ENCODE measurements around the gene SSH2.

The SSH2 gene

DNA sequence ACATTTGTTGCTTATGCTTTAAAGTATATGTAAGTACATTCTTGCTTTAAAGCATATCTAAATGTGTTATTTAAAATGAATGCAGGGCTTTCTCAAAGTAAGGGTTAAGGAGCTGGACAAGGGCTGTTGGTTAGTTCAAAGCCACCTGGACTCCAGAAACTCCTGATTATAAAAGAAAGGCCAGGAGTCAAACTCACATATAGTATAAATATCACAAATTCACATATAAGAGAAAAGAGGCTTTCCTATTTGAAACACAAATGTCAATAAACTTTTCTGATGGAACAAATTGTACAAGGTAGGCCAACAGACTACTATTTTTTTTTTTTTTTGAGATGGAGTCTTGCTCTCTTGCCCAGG, 222.8 kb downstream of the SSH2 start:
- Histone ChIP-seq H3K27ac (ENCODE audit: low read depth, low read length) (peak overlapping the region; percentile 94), H3K4me3 (ENCODE audit: low read depth in 1 of 5, low read length in 5 of 5) (no peak overlapping the region), H3K9ac (ENCODE audit: low read length in 5 of 5) (no peak overlapping the region), H3K4me1 (ENCODE audit: control insufficient read depth in 5 of 5, insufficient read depth in 5 of 5, low read length in 5 of 5) (peaks cover 2 to 59% (median 49%) of the 10 kb centered on the region in 5 donors), H3K9me3 (ENCODE audit: control insufficient read depth in 5 of 5, low read length in 5 of 5) (no peaks in the 10 kb centered on the region), H3K27me3 (ENCODE audit: control insufficient read depth in 5 of 5, insufficient read depth in 4 of 5, low read length in 5 of 5) (no peaks in the 10 kb centered on the region), H3K36me3 (ENCODE audit: control insufficient read depth in 5 of 5, insufficient read depth in 5 of 5, low read length in 5 of 5) (peaks cover 0 to 6% (median 0%) of the 10 kb centered on the region in 5 donors)

DNA sequence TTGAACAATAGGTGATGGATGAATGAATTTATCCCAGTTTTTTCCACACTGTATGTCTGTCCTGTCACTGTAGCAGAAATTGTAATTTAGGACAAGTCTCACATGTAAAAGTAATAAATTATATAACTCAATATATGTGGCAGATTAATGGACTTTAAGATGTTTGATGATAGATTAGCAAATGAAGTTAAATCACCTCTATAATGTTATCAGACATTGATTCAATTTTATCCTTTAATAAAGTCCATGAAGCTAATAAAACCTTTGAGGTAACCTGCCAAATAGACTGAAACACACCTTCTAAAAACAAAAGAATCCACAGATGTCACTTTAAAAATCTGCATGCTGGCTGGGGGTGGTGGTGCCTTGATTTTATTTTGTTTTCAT, 224.0 kb downstream of the SSH2 start:
- peak overlapping the region in 1 of 5 donors; percentile 30 for H3K9ac ChIP-seq (ENCODE audit: low read length in 5 of 5)
- no peaks in the 10 kb centered on the region for H3K27me3 ChIP-seq (ENCODE audit: control insufficient read depth in 5 of 5, insufficient read depth in 4 of 5, low read length in 5 of 5)
- peaks cover 2 to 50% (median 41%) of the 10 kb centered on the region in 5 donors for H3K4me1 ChIP-seq (ENCODE audit: control insufficient read depth in 5 of 5, insufficient read depth in 5 of 5, low read length in 5 of 5)
- no peak overlapping the region for H3K4me3 ChIP-seq (ENCODE audit: low read depth in 1 of 5, low read length in 5 of 5)
- peak overlapping the region; percentile 94 for H3K27ac ChIP-seq (ENCODE audit: low read depth, low read length)
- H3K9me3 ChIP-seq (ENCODE audit: control insufficient read depth in 5 of 5, low read length in 5 of 5) = no peaks in the 10 kb centered on the region
- peaks cover 0 to 16% (median 7%) of the 10 kb centered on the region in 5 donors for H3K36me3 ChIP-seq (ENCODE audit: control insufficient read depth in 5 of 5, insufficient read depth in 5 of 5, low read length in 5 of 5)

DNA sequence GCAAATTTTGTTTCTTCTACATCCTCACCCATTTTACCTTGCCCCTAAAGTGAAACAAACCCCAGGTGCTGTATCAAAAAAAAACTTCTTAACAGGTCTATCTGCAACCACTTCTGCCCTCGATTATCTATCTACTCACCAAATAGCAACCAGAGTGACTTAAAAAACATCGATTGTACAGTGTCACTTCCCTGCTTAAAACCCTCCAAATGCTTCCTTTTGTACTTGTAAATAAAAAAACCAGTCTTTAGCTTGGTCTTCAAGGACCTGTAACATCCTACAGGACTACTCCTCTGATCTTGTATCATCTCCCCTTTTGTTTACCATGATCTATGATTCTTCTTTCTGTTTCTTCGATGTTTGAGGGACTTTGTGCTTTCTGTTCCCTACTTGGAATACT, 224.6 kb downstream of the SSH2 start:
- H3K9me3 ChIP-seq (ENCODE audit: control insufficient read depth in 5 of 5, low read length in 5 of 5) = no peaks in the 10 kb centered on the region
- peak overlapping the region; percentile 94 for H3K27ac ChIP-seq (ENCODE audit: low read depth, low read length)
- peaks cover 2 to 43% (median 35%) of the 10 kb centered on the region in 5 donors for H3K4me1 ChIP-seq (ENCODE audit: control insufficient read depth in 5 of 5, insufficient read depth in 5 of 5, low read length in 5 of 5)

DNA sequence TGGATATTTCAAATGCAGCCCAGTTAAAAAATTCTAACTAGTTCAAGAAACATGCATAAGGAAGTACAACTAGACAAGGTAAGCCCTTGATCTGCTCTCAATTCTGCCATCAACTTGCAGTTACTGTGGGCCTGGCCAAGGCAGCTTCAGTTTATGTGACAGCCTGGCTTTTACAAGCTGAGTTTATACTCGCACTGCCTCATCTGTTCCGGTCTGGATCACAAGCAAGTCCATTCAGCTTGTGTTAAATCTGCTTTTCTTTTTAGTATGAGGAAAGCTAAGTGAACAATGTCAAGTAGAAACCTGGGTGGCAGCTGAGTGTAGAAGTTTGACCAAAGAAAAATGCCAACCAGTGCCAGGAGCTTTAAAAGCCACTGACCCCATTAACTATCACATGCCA, 230.7 kb downstream of the SSH2 start:
- H3K27ac ChIP-seq (ENCODE audit: low read depth, low read length) = peak overlapping the region; percentile 76
- peak overlapping the region in 2 of 5 donors; percentile 35 to 48 for H3K9ac ChIP-seq (ENCODE audit: low read length in 5 of 5)
- H3K4me1 ChIP-seq (ENCODE audit: control insufficient read depth in 5 of 5, insufficient read depth in 5 of 5, low read length in 5 of 5) = peaks cover 0 to 27% (median 16%) of the 10 kb centered on the region in 5 donors
- H3K27me3 ChIP-seq (ENCODE audit: control insufficient read depth in 5 of 5, insufficient read depth in 4 of 5, low read length in 5 of 5) = no peaks in the 10 kb centered on the region
- no peak overlapping the region for H3K4me3 ChIP-seq (ENCODE audit: low read depth in 1 of 5, low read length in 5 of 5)
- H3K9me3 ChIP-seq (ENCODE audit: control insufficient read depth in 5 of 5, low read length in 5 of 5) = no peaks in the 10 kb centered on the region
- peaks cover 5 to 22% (median 14%) of the 10 kb centered on the region in 5 donors for H3K36me3 ChIP-seq (ENCODE audit: control insufficient read depth in 5 of 5, insufficient read depth in 5 of 5, low read length in 5 of 5)

More for the DNA sequence above, 224.6 kb downstream of the SSH2 start:
- no peak overlapping the region for H3K4me3 ChIP-seq (ENCODE audit: low read depth in 1 of 5, low read length in 5 of 5)
- peak overlapping the region in 1 of 5 donors; percentile 35 for H3K9ac ChIP-seq (ENCODE audit: low read length in 5 of 5)
- H3K36me3 ChIP-seq (ENCODE audit: control insufficient read depth in 5 of 5, insufficient read depth in 5 of 5, low read length in 5 of 5) = peaks cover 0 to 16% (median 7%) of the 10 kb centered on the region in 5 donors
- H3K27me3 ChIP-seq (ENCODE audit: control insufficient read depth in 5 of 5, insufficient read depth in 4 of 5, low read length in 5 of 5) = no peaks in the 10 kb centered on the region

DNA sequence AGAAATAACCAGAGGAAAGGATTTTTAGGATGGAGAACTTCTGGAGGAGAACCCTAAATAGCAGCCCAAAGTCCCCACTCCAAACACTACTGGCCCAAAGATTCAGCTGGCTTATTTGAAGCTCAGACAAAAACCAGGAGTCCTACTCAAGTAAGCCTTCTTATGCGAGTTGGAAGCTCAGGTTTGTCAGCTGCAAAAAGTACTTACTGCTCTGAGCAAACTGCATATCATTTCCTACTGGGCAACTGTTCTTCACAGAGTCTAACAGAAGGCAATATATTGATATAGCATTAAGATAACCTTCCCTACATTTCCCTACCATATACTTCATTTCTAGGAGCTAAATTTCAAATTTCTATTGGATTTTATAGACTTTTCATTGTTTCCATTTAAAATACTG, 231.2 kb downstream of the SSH2 start:
- no peaks in the 10 kb centered on the region for H3K27me3 ChIP-seq (ENCODE audit: control insufficient read depth in 5 of 5, insufficient read depth in 4 of 5, low read length in 5 of 5)
- H3K4me1 ChIP-seq (ENCODE audit: control insufficient read depth in 5 of 5, insufficient read depth in 5 of 5, low read length in 5 of 5) = peaks cover 0 to 25% (median 16%) of the 10 kb centered on the region in 5 donors
- H3K9ac ChIP-seq (ENCODE audit: low read length in 5 of 5) = peak overlapping the region in 3 of 5 donors; percentile 35 to 48 (median 40)
- H3K27ac ChIP-seq (ENCODE audit: low read depth, low read length) = peak overlapping the region; percentile 76
- no peak overlapping the region for H3K4me3 ChIP-seq (ENCODE audit: low read depth in 1 of 5, low read length in 5 of 5)
- H3K36me3 ChIP-seq (ENCODE audit: control insufficient read depth in 5 of 5, insufficient read depth in 5 of 5, low read length in 5 of 5) = peaks cover 5 to 22% (median 14%) of the 10 kb centered on the region in 5 donors
- H3K9me3 ChIP-seq (ENCODE audit: control insufficient read depth in 5 of 5, low read length in 5 of 5) = no peaks in the 10 kb centered on the region

DNA sequence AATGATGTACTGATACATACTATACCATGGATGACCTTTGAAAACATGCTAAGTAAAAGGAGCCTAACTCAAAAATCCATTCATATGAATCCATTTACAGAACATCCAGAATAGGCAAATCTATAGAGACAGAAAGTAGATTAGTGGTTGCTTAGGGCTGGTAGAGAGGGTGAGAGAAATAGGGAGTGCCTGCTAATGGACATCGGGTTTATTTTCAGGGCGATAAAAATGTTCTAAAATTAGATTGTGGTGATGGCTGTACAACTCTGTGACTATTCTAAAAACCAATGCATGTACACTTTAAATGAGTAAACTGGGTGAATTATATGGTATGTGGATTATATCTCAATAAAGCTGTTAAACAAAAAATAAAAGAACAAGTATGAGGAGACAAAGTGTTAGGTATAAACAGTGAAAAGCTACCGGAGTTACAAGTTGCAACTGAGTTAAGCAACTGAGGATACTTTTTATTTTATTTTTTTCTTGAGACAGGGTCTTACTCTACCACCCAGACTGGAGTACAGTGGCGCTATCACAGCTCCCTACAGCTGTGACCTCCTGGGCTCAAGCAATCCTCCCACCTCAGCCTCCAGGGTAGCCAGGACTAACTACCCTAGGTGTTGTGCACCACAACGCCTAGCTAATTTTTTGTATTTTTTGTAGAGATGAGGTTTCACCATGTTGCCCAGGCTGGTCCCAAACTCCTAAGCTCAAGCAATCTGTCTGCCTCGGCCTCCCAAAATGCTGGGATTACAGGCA, 231.8 kb downstream of the SSH2 start:
- peak overlapping the region; percentile 76 for H3K27ac ChIP-seq (ENCODE audit: low read depth, low read length)
- H3K9ac ChIP-seq (ENCODE audit: low read length in 5 of 5) = peak overlapping the region in 1 of 5 donors; percentile 48
- H3K4me3 ChIP-seq (ENCODE audit: low read depth in 1 of 5, low read length in 5 of 5) = no peak overlapping the region
- H3K4me1 ChIP-seq (ENCODE audit: control insufficient read depth in 5 of 5, insufficient read depth in 5 of 5, low read length in 5 of 5) = peaks cover 0 to 25% (median 16%) of the 10 kb centered on the region in 5 donors
- H3K9me3 ChIP-seq (ENCODE audit: control insufficient read depth in 5 of 5, low read length in 5 of 5) = no peaks in the 10 kb centered on the region
- H3K36me3 ChIP-seq (ENCODE audit: control insufficient read depth in 5 of 5, insufficient read depth in 5 of 5, low read length in 5 of 5) = peaks cover 7 to 22% (median 14%) of the 10 kb centered on the region in 5 donors
- H3K27me3 ChIP-seq (ENCODE audit: control insufficient read depth in 5 of 5, insufficient read depth in 4 of 5, low read length in 5 of 5) = no peaks in the 10 kb centered on the region

DNA sequence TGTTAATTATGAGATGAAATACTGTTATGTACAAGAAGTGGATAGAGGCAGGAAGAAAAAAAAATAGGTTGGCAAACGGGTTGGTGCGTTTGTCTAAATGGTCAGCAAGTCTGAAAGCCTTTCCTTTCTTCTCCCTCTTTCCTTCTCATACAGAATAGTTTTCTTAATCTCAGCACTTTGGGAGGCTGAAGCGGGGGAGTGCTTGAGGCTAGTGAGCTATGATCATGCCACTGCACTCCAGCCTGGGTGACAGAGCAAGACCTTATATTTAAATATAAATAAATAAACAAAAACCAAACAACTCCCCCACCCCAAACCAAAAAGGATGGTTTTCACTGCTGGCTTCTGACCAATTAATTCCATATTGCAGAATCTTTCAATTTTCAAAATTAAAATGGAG, 232.7 kb downstream of the SSH2 start:
- Histone ChIP-seq H3K4me1 (ENCODE audit: control insufficient read depth in 5 of 5, insufficient read depth in 5 of 5, low read length in 5 of 5) (peaks cover 0 to 26% (median 16%) of the 10 kb centered on the region in 5 donors), H3K36me3 (ENCODE audit: control insufficient read depth in 5 of 5, insufficient read depth in 5 of 5, low read length in 5 of 5) (peaks cover 7 to 20% (median 19%) of the 10 kb centered on the region in 5 donors), H3K9me3 (ENCODE audit: control insufficient read depth in 5 of 5, low read length in 5 of 5) (no peaks in the 10 kb centered on the region), H3K27ac (ENCODE audit: low read depth, low read length) (no peak overlapping the region), H3K9ac (ENCODE audit: low read length in 5 of 5) (no peak overlapping the region), H3K4me3 (ENCODE audit: low read depth in 1 of 5, low read length in 5 of 5) (no peak overlapping the region), H3K27me3 (ENCODE audit: control insufficient read depth in 5 of 5, insufficient read depth in 4 of 5, low read length in 5 of 5) (no peaks in the 10 kb centered on the region)

DNA sequence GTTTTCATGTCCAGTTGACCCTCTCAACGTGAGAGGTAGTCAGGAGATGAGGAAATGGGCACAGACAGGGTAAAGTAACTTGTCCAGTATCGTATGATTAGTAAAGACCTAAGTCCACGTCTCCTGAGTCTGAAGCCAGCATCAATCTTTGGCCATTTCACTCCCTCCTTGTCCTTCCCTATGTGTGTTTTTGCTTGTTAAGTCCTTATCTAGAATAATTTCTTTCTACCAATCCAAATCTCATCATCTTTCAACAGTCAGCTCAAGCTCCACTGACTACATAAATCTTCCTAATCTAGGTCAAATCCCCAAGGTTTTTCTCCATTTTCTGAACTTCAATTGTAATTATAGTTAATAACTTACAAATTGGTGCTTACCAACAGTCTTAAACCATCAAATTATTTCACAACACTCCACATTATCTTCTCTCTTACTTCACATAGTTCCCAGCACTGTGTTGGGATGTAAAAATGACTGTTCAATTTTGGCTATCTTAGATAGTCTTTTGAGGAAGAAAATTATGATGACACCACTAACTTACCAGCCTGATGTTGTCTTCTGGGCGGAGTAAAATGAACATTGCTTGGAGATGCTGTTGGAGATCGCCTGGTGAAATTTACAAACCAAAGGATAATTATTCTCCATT, 235.0 kb downstream of the SSH2 start:
- H3K4me1 ChIP-seq (ENCODE audit: control insufficient read depth in 5 of 5, insufficient read depth in 5 of 5, low read length in 5 of 5) = peaks cover 0 to 33% (median 20%) of the 10 kb centered on the region in 5 donors

DNA sequence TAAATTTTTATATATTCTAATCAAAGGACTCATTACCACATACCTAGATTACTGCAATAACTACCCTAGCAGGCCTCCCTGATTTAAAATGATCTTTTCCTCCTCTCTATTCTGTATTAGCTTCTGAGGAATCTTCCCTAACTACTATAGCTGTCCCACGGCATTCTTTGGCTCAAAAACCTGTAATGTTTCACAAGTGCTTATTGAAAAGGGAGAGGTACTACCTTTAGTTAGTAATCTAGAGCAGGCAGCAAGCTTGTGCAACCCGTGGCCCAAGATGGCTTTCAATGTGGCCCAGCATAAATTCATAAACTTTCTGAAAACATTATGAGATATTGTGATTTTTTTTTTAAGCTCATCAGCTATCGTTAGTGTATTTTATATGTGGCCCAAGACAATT, 236.3 kb downstream of the SSH2 start:
- peaks cover 2 to 19% (median 9%) of the 10 kb centered on the region in 5 donors for H3K36me3 ChIP-seq (ENCODE audit: control insufficient read depth in 5 of 5, insufficient read depth in 5 of 5, low read length in 5 of 5)
- H3K9ac ChIP-seq (ENCODE audit: low read length in 5 of 5) = no peak overlapping the region
- H3K9me3 ChIP-seq (ENCODE audit: control insufficient read depth in 5 of 5, low read length in 5 of 5) = no peaks in the 10 kb centered on the region
- no peaks in the 10 kb centered on the region for H3K27me3 ChIP-seq (ENCODE audit: control insufficient read depth in 5 of 5, insufficient read depth in 4 of 5, low read length in 5 of 5)
- H3K4me1 ChIP-seq (ENCODE audit: control insufficient read depth in 5 of 5, insufficient read depth in 5 of 5, low read length in 5 of 5) = peaks cover 0 to 20% (median 7%) of the 10 kb centered on the region in 5 donors
- no peak overlapping the region for H3K27ac ChIP-seq (ENCODE audit: low read depth, low read length)
- H3K4me3 ChIP-seq (ENCODE audit: low read depth in 1 of 5, low read length in 5 of 5) = no peak overlapping the region

More for the DNA sequence above, 235.0 kb downstream of the SSH2 start:
- no peak overlapping the region for H3K4me3 ChIP-seq (ENCODE audit: low read depth in 1 of 5, low read length in 5 of 5)
- no peaks in the 10 kb centered on the region for H3K27me3 ChIP-seq (ENCODE audit: control insufficient read depth in 5 of 5, insufficient read depth in 4 of 5, low read length in 5 of 5)
- peaks cover 4 to 19% (median 9%) of the 10 kb centered on the region in 5 donors for H3K36me3 ChIP-seq (ENCODE audit: control insufficient read depth in 5 of 5, insufficient read depth in 5 of 5, low read length in 5 of 5)
- H3K9me3 ChIP-seq (ENCODE audit: control insufficient read depth in 5 of 5, low read length in 5 of 5) = no peaks in the 10 kb centered on the region
- H3K9ac ChIP-seq (ENCODE audit: low read length in 5 of 5) = no peak overlapping the region
- H3K27ac ChIP-seq (ENCODE audit: low read depth, low read length) = peak overlapping the region; percentile 32

DNA sequence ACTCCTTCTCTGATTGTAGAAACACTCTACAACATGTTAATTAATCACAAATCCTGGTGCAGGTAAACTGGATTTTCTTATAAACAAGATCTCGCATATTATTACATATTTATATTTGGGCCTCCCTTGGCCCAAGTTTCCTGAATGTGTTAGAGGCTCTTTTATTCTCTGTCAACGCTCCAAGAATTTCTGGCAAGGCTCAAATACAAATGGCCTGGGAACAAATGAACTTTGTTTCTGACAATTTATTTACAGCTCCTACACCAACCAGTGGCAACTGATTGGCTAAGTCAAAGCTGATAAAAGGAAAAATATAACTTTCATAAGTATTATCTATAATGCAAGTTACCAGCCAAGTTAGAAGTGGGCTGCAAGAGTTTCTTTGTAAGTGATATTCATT, 242.4 kb downstream of the SSH2 start:
- Histone ChIP-seq H3K4me1 (ENCODE audit: control insufficient read depth in 5 of 5, insufficient read depth in 5 of 5, low read length in 5 of 5) (peaks cover 2 to 36% (median 33%) of the 10 kb centered on the region in 5 donors), H3K27me3 (ENCODE audit: control insufficient read depth in 5 of 5, insufficient read depth in 4 of 5, low read length in 5 of 5) (no peaks in the 10 kb centered on the region), H3K4me3 (ENCODE audit: low read depth in 1 of 5, low read length in 5 of 5) (no peak overlapping the region), H3K27ac (ENCODE audit: low read depth, low read length) (peak overlapping the region; percentile 90), H3K9me3 (ENCODE audit: control insufficient read depth in 5 of 5, low read length in 5 of 5) (no peaks in the 10 kb centered on the region), H3K36me3 (ENCODE audit: control insufficient read depth in 5 of 5, insufficient read depth in 5 of 5, low read length in 5 of 5) (peaks cover 0 to 1% (median 0%) of the 10 kb centered on the region in 5 donors), H3K9ac (ENCODE audit: low read length in 5 of 5) (peak overlapping the region in 1 of 5 donors; percentile 46)
